HG03342 (cell line): ENCODE data around the gene NUDT14.

Experiments
- ATAC-seq: cut with Tn5 transposase; IDR thresholded peaks from one replicate; pipeline ENCODE4 v1.9.1; 2021; ENCODE audit warnings: mild to moderate bottlenecking, moderate library complexity; ENCODE audit not compliant: unreplicated experiment

The NUDT14 gene

GRCh38 chr14:105161964-105162668 is 19.0 kb downstream of the NUDT14 start:
- peak; percentile 82 for ATAC-seq

GRCh38 chr14:105161309-105161708 is 19.8 kb downstream of the NUDT14 start:
- ATAC-seq = no peak

- ATAC-seq = no peak
These were observed 20.3 kb downstream of the NUDT14 start for GRCh38 chr14:105160776-105161175.

- ATAC-seq = no peak
These were observed 21.8 kb downstream of the NUDT14 start for GRCh38 chr14:105159344-105159743.

GRCh38 chr14:105158794-105159193 is 22.3 kb downstream of the NUDT14 start:
- no peak for ATAC-seq

- ATAC-seq = no peak
These were observed 23.2 kb downstream of the NUDT14 start for GRCh38 chr14:105157872-105158271.

GRCh38 chr14:105156414-105157375 is 24.4 kb downstream of the NUDT14 start:
- ATAC-seq = no peak

GRCh38 chr14:105155681-105156413 is 25.3 kb downstream of the NUDT14 start:
- no peak for ATAC-seq

GRCh38 chr14:105155071-105155651 is 26.0 kb downstream of the NUDT14 start:
- no peak for ATAC-seq

- ATAC-seq = no peak
These were observed 26.6 kb downstream of the NUDT14 start for GRCh38 chr14:105154476-105154871.

GRCh38 chr14:105153739-105154475 is 27.2 kb downstream of the NUDT14 start:
- no peak for ATAC-seq

- ATAC-seq = no peak
These were observed 27.8 kb downstream of the NUDT14 start for GRCh38 chr14:105153331-105153731.

- ATAC-seq = no peak
These were observed 28.3 kb downstream of the NUDT14 start for GRCh38 chr14:105152794-105153241.

GRCh38 chr14:105151838-105152793 is 29.0 kb downstream of the NUDT14 start:
- no peak for ATAC-seq

GRCh38 chr14:105151084-105151837 is 29.9 kb downstream of the NUDT14 start:
- no peak for ATAC-seq

- no peak for ATAC-seq
These were observed 30.6 kb downstream of the NUDT14 start for GRCh38 chr14:105150368-105151083.

- ATAC-seq = no peak
These were observed 31.1 kb downstream of the NUDT14 start for GRCh38 chr14:105150026-105150367.
